HG02759 (cell line): ENCODE data around the gene OR7A10.

Experiments
- ATAC-seq: cut with Tn5 transposase; IDR thresholded peaks from one replicate; pipeline ENCODE4 v1.9.1; 2021; ENCODE audit warnings: mild to moderate bottlenecking, moderate library complexity; ENCODE audit not compliant: unreplicated experiment

The OR7A10 gene

DNA sequence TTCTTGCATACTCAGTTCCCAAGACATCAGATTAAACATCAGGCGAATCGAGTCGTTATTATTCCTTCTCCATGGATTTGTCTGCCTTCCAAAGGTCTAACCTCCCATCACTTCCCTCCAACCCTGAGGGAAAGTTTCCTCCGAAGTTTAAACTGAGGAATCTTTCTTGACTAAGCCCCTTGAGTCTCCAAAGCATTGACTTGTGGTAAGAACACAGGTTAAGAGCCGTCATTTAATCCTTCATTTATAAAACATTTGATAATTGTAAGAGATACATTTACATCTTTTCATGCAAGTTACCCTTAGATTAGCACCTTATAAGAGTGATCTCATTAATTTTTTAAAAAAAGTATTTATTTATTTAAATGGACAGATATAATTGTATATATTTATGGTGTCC, at the start of gene OR7A10:
Gene OR7A10 (minus strand): TSS at position 101 of the 400 bp plus-strand sequence. CDS start 7,045 bp downstream, outside the sequence.
- ATAC-seq = no peak

DNA sequence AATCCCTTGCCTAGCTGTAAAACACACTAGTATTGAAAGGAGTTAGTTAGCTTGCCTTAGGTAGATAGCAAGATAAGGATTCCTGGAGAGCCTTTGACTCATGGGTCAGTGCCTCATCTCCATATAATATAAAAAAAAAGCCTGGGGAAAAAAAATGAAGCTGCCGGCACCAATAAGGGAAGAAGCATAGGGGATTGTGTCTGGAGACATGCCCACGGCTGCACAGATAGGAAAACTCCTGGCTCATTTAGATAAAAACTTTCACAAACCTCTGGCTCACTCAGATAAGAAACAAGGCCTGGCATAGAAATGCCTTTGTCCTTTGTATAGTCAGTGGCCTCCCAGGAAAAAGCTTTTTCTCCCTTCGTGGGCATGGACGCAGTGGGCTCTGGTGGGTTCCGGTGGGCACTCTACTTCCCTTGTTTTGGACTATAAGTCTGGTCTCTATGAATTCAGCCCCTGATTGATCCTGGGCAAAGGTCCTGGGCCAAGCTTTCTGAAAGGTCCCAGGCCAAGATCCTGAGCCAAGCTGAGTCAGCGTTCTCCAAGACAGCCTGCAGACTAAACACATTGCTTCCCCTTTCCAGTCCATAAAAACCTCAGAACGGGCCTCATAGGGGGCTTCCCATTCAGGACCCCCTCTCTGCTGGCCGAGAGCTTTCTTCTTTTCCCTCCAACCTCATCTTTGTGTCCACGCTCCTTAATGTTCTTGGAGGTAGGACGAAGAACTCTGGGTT, 42.1 kb upstream of the OR7A10 start:
- ATAC-seq = no peak

DNA sequence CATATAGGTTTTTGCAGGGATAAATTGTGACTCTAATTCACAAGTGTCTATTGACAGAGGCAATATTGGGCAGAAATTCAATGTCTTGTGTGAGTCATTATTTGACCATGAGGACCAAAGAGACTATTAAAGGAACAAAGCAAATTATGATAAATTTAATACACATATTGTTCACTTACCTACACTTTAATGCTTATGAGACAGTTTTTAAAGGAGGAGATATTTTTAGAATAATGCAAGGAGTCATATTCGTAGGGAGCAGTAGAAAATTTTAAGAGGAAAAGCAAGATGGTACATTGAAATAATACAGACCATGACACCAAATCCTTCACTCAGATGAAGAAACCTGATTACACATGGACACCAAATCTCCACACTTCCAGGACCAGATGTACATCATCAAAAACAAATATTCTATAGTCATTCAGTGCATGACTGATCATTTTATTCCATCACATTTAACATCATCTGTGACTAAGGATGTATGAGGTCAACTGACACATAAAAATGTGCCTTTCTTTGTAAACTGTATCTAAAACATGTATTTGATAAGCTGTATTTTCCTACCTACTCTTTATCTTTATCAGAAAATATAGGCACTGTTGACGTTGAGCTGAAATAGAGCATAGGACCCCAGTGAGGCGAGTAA, 41.4 kb upstream of the OR7A10 start:
- no peak for ATAC-seq

DNA sequence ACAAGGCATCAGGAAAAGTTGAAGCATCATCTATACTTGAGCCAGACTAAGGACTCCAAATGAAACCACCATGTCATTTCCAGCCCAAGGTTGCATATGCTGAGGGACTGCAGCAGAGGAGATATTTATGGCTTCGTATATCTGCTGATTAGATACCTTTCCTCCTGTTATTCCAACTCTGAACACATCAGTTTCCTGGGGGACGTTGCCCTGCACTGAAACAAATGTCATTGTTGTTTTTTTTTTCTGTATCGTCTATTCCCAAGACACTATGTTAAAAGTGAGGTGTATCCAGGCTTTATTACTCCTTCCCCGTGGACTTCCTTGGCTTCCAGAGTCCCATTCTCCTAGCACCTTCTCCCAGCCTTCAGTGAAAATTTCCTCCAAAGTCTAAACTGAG, 37.3 kb upstream of the OR7A10 start, which contains the start of gene OR7A17:
Gene OR7A17 (minus strand): TSS at position 101 of the 400 bp plus-strand sequence. CDS start 4,777 bp downstream, outside the sequence.
- no peak for ATAC-seq

DNA sequence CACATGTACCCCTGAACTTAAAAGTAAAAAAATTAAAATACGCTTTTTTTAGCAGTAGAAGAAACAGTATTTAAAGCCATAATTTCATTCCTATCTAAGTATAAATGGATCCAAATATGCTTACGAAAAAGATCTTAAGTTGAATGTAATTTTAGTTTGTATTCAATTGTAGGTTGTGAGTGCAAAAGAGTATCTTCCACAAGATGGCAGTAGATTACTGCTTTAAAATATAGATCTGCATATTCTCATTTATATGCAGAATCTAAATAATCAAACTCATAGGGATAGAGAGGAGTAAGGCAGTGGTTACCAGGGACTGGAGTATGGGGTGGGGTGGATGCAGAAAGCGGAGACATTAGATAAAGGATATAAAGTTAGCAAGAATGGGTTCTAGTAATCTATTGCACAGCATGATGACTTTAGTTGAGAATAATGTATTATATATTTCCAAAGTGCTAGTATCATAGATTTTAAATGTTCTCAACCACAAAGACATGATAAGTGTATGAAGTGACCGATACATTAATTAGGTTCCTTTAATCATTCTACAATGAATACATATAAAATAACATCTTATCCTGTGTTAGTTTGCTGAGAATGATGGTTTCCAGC, 23.0 kb upstream of the OR7A10 start:
- ATAC-seq = no peak

DNA sequence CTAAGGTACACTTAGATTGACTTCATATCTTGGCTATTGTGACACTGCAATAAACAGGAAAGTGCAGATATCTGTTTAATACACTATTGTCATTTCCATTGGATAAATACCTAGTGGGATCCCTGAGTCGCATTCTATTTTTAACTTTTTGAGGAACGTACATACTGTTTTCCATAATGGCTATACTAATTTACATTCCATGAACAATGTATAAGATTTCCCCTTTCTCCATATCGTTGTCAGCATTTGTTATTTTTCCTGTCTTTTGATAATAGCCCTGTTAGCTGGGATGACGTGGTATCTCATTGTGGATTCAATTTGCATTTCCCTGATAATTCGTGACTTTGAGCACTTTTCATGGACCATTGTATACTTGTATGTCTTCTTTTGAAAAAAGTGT, 19.8 kb upstream of the OR7A10 start:
- no peak for ATAC-seq

DNA sequence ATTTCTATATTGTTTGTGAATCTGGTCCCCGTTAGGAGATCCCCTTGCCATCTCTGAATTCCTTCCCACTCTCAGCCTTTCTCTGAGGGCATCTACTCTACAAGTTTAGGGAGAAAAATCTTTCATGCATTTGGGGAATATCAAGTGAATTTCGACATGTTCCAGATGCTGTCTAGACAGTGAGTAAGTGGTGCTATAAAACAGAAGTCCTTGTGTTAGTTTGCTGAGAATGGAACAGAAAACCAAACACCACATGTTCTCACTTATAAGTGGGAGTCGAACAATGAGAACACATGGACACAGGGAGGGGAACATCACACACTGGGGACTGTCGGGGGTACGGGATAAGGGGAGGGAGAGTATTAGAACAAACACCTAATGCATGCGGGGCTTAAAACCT, 5.1 kb downstream of the OR7A10 start:
- no peak for ATAC-seq

DNA sequence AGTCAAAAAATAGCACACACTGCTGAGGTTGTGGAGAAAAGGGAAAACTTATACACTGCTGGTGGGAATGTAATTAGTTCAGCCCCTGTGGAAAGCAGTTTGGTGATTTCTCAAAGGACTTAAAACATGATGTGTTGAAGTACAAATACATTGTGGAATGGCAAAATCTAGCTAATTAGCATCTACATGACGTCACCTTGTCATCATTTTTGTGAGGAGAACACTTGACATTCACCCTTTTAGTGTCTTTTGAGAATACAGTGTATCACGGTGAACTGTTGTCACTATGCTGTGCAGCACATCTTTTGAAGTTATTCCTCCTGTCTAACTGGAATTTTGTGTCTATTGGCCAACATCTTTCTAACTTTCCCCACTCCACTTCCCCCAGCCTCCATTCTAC, 5.6 kb downstream of the OR7A10 start:
- no peak for ATAC-seq

DNA sequence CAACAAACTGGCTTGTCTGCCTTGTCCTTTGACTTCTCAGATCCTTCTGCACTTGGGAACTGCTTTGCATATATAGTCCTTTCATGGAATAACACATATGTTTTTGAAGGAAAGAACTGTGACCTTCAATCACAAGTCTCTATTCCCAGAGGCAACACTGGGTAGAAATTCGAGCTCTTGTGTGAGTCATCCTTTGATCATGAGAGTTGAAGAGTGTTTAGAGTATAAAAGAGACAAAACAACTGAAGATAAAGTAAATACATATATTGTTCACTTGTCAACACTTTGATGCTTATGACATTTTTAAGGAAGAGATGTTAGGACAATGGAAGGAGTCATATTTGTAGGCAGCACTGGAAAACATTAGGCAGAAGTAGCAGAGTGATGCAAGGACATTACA, 8.5 kb downstream of the OR7A10 start:
- no peak for ATAC-seq

DNA sequence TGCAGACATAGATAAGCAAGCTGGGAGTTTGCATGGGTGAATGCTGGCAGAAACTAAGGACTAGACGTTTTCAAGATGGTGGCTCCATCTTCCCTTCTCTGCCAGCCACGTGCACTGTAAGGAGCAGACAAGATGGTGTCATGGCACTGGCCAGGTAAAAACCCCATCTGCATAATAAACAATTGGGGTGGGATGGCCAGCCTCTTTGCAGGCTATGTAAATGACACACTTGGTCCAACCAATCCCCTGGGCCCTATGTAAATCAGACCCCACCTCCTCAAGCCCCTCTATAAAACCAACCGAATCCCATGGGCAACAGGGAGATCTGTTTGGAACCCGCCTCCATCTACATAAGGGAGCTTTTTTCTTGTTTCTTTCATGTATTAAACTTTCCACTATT, 11.3 kb downstream of the OR7A10 start:
- no peak for ATAC-seq

DNA sequence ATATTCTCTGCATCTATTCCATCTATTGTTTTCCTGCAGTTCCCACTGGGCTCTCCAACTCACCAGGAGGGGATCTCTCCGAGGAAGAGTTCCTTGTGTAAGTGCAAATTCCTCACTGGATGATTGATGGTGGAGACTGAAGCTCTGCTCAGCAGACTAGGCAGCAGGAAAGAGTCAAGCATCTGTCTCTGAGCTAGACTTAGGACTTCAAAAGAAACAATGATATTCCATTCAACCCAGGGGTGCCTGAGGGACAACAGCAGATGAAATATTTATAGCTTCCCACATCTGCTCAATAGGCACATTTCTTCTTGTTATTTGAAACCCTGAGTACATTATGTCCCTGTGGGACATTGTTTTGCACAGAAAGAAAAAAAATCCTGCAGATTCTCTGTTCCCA, 13.7 kb downstream of the OR7A10 start, which contains the start of the genes OR7A5 and OR7C1:
Gene OR7A5 (minus strand): TSS at position 175 of the 400 bp plus-strand sequence. CDS start 6,944 bp downstream, outside the sequence.
Gene OR7C1 (minus strand): TSS at position 175 of the 400 bp plus-strand sequence. CDS start 35,049 bp downstream, outside the sequence.
- no peak for ATAC-seq

DNA sequence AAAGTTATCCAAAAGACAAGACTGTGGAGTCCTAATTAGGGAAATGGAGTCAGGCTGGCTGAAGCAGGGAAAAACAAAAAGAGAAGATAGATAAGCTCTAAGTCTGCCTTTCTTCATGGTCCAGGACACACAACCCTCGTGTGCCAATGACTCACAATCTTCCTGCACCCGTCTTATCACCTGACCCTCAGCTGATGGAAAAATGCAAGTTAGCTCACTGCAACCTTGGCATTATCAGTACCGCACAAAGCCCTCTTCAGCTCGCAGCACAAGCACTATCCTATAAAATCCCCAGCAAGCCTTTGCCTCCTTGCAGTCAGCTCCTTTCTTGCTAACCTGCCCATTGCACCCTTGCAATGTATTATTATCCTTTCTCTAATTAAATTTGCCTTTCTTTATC, 18.0 kb downstream of the OR7A10 start:
- ATAC-seq = no peak

DNA sequence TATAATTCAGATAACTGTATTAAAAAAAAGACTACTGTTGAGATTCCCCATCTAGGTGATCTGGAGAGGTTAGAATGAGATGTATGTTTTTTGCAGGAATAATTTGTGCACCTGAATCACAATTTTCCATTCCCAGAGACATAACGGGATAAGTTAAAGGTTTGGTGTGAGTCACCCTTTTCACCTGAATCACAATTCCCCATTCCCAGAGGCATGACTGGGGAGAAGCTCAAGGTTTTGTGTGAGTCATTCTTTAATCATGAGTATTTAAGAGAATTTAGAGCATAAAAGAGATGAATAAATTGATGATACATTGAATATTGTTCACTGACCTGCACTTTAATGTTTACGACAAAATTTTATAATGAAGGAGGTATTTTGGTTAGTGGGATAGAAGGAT, 22.7 kb downstream of the OR7A10 start:
- no peak for ATAC-seq

DNA sequence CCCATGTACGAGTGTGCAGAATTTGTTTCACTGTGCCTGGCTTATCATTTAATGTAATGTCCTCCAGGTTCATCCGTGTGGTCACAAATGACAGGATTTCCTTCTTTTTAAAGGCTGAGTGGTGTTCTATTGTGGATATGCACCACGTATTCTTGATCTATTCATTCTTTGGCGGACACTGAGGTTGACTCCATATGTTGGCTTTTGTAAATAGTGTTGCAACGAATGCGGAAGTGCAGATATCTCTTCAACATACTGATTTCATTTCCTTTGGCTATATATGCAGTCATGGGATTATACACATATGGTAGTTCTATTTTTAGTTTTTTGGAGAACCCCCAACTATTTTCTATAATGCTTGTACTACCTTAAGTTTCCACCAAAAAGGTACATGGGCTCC, 26.8 kb downstream of the OR7A10 start:
- ATAC-seq = no peak

DNA sequence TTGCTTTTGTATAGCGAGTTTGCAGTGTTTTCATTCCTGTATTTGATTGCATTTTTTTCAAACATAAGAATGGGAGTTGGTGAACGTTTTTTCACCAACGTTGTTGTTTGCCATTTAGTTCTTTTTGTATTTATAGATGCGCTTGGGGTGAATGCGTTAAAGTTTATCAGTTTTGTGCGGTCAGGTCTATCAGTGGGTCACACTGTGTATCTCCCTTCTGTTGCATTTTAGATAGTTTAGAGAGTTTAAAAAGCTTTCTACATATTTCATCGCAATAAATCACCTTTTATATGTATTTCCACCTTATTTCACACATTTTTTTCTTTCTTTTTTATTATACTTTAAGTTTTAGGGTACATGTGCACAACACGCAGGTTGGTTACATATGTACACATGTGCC, 30.1 kb downstream of the OR7A10 start:
- ATAC-seq = no peak

DNA sequence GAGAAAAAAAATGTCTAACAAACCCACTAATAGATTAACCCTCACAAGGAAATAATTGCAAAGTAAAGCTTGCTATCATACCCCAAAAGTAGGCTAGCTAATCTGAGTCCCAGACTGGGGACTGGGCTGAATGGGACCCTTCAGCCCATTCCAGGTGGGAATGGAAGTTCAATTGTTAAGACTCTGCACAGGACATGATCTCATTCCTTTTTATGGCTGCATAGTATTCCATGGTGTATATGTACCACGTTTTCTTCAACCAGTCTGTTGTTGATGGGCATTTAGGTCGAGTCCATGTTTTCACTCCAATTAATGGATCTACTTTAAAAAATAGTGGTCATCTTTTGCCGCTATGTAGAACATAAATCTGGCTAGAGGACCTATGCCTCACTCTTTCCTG, 31.7 kb downstream of the OR7A10 start:
- ATAC-seq = no peak

DNA sequence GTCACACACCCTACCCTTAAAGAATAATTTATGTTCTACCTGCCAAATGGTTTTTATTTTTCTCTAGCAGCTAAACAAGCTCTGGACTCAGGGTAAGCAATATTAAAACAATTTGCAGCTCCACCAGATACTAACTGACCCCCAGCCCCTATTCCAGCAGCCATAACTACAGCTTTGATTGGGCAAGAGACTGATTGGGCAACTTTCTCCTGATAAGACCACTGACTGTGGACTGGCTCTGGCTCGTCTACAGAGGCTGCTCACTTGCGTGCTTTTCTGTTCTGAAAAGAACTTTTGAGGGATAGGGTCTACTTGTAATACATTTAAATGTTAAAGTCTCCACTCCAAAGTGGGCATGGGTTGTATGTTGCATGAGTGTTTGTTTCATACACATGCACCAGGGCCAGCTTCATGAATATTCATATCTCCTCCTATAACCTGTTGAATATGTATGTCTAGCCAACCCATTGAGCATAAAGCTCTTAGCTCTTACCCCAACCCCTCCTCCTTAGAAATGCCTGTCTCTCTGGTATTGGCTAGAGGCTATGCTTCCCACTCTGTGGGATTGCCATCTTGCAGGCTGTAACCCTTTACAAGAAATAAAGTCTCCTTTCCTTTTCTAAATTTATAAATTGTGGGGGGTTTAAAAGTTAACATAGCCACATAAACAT, 33.6 kb downstream of the OR7A10 start:
- ATAC-seq = no peak

DNA sequence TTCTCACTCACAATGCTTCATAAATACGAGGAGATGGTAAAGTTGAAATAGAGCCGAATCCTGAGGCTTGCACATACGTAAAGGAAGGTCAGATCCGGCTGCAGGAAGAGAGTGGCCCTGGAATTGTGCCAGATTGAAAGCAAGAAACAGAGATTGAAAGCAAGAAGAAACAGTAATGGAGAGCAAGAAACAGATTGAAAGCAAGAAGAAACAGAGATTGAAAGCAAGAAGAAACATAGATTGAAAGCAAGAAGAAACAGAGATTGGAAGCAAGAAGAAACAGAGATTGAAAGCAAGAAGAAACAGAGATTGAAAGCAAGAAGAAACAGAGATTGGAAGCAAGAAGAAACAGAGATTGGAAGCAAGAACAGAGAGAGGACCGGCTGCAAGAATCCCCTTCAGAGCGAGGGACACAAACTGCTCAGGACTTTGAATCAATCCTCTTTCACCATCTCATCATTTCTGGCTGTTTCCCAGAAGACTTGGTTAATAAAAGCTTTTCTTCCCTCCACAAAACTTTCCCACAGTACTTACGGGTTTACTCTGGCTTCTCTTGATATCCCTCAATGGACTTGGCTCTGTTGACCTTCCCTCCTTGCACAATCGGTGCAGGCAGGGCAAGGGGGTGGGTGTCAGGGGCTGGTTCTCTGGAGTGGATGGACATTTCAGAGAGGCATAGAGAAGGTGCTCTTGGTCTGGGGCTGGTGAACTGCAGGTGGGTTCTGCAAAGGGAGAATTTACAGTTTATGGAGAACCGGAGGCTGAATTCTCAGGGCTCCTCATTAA, 39.3 kb downstream of the OR7A10 start:
- ATAC-seq = no peak

DNA sequence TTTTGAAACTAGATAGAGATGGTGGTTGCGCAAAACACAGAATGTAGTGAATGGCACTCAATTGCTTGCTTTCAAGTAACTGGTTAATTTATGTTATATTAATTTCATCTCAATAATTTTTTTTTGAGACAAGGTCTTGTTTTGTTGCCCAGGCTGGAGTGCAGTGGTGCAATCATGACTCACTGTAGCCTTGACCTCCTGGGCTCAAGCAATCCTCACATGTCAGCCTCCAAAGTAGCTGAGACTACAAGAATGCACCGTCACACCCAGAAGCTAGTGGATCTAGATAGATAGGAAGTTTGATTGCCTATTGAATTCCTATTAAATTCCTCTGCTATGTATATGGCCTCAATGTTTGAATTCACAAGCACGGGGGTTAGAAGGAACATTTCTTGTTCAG, 44.0 kb downstream of the OR7A10 start:
- ATAC-seq = no peak

DNA sequence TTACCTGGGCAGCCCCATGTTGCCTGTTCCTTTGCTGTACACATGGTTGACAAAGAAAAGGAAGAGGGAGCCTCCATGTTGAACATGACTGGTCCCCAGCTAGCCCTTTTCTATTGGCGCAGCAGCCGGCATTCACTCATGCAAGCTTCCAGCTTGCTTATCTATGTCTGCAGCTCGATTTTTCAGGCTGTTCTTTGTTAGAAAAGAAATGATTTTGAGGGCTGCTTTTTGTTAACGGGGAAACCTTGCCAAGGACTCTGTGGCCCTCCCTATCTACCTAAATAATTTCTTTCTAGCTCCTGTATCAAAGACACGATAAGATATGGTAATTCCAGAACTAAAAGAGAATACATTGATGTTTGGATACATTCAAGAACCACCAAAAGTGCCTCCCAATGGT, 50.0 kb downstream of the OR7A10 start:
- no peak for ATAC-seq
